ENCODE data around the gene NCOA4.
"Not testable (repeated sequence)": the region's sequence is repeated elsewhere in the genome, so short reads cannot be mapped to it uniquely, and the experiment has no call there.

Gene NCOA4

DNA sequence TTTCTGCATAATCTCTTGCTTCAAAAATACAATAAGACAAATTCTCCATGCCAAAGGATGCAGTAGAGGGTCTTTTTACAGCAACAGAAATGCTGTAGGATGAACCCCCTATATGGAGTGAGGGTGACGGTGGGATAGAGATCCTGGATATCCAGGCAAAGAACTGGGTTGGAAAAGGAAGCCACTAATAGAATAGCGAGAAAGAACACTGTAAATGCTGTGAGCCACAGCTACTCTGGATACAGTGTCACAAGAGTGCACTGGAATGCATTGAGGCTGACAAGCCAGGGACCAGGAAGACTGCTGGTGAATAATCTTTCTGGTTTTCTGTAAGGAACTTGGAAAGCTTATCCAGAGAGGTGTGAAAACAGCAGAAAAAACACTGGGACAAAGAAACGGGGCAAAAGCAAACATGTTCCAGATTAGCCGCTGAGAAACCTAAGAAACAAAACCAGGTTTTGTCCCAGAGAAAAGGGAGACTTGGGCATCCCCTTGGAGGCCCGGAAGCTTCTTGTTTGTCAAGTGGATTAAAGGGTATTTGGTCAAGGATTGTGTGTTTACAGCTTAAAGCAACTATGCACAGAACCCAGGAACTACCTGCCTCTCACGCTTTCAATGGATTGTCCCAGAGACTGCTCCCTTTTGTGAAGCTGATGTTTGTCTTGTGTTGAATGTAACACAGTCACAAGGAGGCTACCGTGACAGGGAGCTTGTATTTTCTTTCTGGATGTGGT, 21.8 kb upstream of the NCOA4 start:
- DNase-seq, result no peak

DNA sequence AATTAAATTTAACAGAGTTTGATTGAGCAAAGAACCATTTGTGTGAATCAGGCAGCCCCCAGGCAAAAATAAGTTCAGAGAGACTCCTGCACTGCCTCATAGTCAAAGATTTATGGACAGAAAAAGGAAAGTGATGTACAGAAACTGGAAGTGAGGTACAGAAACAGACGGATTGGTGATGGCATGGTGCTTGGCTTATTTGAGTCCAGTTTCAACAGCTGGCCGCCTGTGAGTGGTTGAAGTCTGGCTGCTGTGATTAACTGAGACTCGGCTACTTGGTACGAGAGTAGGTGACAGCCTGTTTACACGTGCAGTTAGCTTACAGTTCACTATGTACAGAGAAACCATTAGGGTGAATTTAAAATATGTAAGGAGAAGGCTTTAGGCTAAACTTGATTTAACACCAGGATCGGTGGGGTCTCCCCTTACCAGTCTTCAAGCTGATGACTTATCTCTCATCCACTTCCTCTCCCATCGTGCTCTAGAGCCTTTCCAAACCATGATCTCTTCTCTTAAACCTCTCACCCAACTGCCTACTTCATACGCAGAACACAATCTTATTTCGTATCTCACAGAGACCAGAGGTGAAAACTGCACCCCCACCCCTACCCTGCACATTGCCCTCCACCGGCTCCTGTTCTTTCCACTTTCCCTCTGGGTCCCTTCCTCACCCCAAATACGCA, 20.7 kb upstream of the NCOA4 start:
- DNase-seq, result no peak

DNA sequence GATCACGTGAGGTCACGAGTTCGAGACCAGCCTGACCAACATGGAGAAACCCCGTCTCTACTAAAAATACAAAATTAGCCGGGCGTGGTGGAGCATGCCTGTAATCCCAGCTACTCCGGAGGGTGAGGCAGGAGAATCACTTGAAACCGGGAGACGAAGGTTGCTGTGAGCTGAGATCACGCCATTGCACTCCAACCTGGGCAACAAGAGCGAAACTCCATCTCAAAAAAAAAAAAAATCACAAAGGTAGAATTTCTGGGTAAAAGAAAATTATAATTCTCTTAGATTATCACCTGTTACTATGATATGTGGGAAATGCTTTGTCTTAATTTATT, 19.0 kb upstream of the NCOA4 start:
- DNase-seq, result not testable (repeated sequence)

DNA sequence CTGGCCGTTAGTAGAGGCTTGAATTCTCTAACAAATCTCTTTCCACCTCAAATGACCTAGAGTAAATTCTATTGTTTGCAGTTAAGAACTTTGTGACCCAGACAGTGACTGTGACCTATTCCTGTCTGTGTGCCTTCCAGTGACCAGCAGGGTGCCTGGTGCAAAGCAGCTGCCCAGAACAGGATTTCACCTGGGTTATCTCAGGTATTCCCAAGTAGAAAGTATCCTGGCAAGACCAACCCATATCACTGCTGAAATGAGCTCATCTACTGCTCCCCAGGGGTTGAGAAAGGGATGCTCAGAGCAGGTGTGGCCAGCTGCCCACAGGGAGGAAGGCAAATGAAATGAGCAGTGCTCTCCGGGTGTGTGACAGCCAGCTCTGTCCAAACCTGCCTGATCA, 17.7 kb upstream of the NCOA4 start:
- no peak for DNase-seq

DNA sequence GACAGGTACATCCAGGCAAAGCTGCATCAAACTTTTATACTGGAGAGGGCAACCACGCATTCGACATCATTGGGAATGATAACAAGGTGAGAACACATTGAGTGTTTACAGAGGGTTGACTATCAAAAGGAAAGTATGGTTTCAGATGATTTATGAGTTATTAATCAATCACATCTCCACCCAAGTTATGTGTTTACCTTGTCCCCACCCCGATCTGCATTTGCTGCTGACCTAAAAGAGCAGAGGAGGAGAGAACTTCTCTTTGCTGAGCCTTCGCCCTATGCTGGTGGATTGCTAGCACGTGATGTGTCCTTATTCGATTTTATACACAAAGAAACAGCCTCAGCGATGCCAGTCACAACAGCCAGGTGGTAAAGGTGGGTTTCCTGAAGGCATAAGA, 15.8 kb upstream of the NCOA4 start, which contains the start of gene MSMB:
MSMB (minus strand) TSS at position 9 of the 400 bp plus-strand sequence. CDS start 32 bp downstream, outside the sequence.
- DNase-seq, result no peak

DNA sequence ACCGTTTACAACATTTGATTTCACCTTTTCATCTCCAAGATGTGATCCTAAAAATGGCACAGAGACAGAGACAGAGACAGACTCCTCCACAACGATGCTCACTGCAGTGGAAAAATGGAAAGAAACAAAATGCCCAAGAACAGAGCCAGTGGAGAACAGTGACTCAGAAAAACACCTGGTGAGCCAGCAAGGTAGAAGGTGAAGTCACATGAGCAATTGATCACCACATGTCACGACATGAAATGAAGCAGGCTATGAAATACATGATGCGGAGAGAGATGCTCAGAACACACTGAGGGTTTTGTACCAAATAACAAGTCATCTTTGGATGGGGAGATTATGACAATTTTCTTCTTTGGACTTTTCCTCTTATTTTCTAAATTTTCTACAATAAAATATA, 12.1 kb upstream of the NCOA4 start:
- no peak for DNase-seq

DNA sequence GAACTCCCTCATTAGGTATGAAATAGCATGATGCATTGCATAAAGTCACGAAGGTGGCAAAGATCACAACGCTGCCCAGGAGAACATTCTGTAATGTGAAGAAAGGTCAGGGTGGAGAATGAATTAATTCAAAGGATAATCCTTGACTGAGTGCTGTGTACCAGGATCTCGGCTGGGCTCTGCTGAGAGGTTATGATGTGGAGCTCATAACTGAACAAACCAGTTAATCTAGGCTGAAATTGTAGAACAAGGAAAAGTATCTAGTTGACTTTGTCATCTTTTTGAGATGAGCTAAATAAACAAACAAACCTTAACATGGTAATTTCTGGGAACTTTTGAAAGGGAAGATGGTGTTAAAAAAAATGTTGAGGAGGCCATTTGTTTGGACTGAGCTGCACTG, 9.6 kb upstream of the NCOA4 start:
- DNase-seq, result no peak

DNA sequence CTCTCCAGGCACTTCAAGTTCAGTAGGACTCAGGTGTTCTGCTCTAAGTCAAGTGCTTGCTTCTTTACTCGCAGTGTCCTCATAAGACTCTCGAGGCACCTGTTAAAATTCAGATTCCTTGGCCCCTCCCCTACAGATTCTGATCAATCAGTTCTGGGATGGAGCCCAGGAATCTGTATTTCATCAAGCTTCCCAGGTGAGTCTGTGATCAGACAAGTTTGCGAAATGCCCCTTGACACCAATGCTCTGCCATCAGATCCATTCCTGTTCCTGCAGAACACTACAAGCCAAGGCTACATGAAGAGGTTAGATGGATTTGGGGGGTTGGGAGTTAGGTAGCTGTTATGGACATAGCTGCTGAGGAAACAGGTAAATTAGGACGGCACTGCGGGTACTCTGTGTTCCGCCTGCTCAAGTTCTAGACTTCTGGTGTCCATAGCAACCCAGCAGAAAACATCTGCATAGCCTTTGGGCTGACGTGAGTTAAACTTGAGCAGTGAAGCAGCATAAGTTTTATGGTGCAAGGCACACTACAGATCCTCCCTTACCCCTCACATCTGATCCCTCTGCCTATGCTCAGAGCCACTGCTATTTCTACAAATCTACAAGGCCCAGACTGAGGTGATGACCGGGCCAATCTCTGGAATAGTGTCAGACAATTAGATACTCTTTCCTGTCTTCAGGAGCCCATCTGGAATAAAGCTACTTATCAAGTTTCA, 6.8 kb upstream of the NCOA4 start:
- DNase-seq, result no peak

DNA sequence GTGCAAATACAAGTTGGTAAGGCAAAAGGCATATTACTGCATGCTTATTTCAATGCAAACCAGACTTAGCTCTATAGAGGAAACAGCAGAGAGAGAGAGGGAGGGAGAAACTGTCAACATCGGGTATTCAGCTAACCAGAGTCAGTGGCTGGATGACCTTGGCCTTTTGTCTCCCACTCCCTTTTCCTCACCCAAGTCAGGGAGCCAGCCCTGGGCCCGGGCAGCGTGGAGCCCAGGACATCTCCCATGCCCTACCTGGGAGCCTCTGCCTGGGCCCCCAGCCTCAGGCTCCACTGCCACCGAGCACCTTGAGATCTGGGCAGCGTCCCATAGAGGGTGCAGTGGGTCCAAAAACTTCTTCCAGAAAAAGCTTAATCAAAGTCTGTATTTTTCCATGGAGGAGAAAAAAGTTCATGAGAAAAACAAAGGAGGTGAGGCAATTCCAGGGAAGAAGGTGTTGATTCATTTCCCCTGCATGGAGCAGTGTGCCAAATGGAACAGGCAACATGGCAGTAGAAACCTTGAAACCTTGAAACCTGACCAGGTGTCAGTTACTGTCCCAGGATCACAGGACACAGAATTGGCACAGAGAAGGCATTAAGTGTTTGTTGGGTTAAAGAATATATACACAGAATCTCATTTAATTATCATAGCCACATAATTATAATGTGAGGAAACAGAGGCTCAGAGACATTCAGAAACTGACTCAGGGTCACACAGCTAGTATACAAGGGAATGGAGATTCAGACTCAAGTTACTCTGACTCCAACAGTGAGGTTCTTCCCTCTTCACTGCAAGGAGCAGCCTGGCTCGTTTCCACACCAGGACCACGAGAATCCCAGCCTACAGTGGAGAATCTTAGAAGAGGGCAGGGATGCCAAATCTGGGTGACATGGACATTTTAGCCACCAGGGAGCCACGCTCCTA, 5.8 kb upstream of the NCOA4 start:
- peak; percentile 19 for DNase-seq

DNA sequence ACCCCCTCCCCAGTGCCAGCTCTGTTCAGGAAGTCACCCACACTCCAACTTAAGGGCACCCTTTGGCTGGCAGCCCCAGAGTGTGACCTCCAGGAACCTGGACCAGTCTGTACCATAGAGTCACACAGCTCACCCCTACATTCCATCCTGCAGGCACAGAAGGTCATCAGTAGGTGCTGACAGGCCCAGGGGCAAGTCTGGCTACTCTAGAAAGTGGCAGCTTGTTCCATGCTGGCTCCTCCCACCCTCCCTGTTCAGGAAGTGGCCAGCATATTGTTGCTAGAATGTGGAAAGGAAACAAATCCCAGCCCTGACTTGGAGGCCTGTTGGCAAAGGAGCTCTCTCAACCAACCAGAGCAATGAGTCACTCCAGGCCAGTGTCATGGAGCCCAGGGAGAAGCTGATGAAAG, 3.2 kb upstream of the NCOA4 start:
- DNase-seq, result peak; percentile 80

DNA sequence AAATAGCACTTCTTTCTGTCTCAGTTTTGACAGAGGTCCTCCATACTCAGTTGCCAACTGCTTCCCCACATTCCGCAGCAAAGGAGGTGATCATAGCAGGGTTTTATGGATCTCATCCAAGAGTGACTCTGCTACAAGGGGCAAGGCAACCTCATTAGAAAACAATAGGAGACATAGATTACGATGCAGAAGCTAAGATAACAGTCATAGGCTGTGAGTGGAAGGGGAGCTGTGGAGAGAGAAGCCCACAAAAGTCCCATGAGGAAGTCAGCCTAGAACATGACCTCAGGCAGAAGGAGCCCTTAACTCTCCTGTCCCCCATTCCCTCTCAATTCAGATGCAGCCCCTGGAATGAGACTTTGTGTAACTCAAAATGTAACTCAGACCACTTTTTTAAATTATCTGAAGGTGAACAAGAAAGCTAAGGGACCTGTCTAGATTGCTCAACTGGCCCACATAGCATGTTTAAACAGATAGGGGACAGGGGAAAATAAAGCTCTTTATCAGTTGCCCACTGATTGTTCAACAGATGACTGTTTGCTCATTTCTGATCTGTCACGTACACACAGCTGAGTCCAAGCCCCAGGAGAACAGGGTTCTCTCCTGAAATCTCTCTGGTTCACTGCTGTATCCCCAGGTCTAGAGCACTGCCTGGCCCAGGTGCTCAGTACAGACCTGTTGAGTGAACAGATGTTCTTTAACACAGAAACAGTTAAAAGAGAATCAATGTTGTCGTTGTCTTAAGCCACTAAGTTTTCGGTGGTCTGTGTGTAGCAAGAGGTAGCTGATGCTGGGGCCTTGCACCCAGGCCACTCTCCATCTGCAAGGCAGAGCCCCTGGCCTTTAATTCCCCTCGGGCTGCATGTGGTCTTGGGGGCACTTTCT, 1.5 kb upstream of the NCOA4 start:
- DNase-seq, result no peak

DNA sequence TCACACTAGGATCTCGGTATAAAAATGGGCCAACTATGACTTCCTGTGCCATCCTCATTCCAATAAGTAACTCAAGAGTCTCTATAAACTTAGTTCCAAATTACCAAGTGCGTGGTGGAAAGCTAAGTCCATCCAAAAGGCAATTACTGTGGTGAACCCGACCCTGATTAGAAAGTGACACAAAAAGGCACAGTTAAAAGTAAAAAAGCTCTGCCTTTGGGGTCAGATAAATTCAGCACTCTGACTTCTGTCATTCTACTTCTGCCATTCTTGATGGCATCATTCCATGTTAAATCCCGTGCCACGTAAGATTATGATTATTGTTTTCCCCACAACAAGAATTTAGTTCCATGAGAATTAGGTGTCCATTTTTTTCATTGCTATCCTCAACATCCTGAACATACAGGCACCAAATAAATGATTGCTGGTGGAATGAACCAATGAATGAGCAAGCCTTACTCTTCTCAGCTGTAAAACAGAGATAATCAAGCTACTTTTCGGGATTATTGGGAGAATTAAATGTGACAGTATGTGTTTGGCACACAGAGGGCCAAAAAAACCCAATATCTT, 877 bp downstream of the NCOA4 start:
- no peak for DNase-seq

DNA sequence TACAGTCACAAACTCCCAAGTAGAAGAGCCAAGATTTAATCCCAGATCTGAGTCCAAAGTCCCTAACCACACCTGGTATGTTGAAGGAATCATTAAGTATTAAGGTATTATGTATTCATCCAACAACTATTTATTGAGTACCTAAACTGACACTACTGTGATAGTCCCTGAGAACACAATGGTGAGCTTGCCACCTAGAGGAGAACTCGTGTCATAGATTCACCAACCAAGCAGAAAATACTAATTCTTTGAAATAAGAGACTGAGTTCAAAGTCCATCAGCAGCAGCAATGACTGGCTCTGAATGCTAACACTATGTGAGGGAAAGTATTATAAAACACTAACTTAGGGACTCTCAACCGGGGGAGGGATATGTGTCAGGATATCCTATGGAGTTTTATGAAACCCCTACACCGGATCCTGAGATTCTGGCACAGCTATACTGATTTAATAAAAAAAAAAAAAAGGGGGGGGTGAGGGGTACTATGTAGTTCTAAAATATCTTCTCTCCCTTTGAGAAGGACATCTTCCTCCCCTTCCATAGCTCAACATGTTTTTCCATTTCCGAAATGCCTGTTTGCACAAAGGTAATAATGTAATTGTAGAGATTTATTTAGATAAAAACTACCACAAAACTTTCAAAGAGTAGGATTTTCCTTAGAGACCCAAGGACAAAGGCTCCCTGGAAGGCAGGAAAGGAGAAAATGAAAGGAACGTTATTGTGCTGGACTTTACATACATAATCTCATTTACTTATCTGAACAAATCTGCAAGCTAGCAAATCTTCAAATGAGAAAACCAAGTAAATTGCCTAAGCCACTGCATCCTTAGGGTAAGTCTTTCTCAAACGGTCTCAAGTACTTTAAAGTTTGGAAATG, 1.6 kb downstream of the NCOA4 start:
- peak; percentile 46 for DNase-seq

DNA sequence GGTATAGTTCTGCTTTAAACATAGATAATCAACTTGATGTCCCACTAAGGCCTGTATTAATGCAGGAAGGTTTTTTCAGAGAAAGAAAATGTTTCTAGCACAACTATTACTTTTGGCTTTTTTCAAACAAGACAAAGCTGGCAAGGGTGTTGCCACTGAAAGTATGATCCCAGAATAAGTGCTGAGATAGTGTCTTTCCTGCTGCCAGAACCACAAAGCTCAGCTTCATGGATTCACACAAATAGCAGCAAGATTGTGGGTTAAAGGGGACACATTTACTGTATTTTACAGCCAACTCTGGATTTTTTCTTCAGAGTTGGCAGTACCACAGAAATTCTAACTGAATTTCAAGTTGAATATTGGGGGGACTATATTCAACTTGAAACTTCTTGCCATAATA, 4.3 kb downstream of the NCOA4 start:
- no peak for DNase-seq

DNA sequence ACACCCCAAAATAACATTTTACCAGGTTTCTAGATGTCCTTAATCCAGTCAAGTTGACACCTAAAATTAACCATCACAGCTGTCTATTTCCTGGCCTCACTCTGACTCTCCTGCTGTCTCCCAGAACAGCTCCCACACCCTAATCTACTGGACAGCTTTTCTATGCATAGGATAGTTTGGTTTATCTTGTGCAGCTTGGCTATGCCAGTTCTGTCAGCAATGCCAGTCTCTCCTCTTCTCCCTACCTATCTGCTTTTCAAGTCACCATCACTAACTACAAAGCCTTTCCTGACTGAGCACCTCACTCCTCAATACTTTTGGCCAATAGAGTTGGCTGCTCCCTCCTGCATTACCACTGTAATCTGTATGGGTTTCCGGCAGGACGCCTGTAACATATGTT, 5.0 kb downstream of the NCOA4 start:
- DNase-seq, result no peak

DNA sequence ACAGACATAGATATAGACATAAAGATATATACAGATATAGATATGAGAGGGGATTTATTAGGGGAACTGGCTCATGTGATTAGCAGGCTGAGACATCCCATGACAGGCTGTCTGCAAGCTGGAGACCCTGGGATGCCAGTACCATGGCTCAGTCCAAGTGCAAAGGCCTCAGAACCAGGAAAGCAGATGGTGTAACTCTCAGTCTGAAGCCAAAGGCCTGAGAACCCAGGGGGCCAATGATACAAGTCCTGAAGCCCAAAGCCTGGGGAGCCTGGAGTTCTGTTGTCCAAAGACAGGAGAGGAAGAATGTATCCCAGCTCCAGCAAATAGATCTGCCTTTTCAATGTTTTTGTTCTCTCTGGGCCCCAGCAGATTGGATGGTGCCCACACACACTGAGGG, 5.5 kb downstream of the NCOA4 start:
- no peak for DNase-seq

DNA sequence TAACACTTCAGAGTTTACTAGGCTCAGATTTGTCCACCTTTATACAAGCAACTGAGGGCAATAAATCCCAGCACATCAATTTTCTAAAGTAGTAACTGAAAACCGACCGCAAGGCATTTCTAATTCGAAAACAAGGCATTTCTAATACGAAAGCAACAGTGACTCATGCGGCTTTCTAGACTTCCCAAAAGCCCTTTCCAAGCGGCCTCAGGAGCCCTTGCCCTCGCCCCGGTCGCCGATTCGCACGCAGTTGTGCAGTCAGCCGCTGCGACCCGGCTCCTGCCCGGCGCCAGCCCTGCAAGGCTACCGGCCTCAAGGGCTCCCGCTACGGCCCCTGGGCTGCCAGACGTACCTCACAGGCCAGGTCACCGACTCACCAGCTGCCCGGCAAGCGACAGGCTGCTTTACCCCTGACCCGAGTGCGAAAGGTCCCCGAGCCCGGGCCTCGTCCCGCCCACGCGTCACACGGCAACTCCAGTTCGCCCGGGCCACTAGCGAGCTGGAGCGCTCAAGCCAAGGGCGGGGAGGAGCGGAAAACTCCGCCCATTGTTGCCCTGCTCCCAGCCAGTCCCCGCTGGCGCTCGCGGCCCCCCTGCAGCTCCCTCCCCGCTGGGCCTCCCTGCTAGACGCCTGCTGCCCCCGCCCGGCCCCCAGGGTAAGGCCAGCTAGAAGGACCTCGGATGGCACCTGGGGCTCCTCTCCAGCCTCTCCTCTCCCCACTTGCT, 7.3 kb downstream of the NCOA4 start:
- peak; percentile 93 for DNase-seq

DNA sequence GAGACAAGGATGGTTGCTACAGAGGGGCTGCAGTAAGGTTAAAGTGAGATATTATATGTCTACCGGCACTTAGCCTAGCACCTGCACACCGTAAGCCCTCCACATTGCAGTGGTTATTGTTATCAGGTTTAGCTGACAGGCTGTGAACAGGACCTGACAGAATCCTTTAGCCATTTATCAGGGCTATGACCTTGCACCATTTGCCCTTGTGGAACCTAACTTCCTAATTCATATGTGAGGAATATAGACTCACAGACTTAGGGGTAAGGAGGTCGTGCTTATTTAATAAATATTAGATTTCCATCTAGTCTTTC, 10.1 kb downstream of the NCOA4 start:
- no peak for DNase-seq

DNA sequence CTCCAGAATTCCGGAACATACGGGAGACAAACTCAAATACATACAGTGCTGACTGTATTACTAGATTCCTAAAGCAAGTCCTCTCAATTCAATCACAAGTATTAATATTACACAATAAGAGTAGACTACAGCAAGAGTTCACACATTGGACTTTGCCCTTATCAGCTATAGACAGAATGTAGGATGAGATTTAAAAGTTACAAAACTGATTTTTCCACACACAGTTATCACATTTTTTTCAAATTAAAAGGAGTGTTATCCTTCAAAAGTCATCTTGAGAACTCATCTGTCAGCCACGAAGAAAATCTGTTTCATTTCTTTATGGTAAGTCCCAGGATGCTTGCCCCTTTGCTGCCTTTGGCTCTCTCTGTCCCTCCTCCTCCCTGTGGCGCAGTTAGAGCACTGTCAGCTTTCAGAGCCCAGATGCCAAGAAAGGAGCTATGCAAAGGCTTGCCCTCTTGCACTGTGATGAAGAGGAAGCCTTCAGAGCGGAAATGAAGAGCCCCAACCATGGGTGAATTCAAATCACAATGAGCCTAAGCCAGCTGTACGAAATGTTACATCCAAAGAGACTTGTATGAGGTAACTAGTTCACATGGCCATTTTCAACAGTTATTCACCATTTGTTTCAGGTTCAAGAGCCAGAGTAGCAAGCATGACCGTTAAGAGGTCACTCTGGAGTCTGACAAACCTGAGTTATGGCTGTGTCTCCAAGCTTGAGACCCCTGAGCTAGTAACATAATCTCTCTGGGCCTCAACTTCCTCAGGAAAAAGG, 10.7 kb downstream of the NCOA4 start:
- no peak for DNase-seq
